AG10803 (cell line): ENCODE data around the gene CD7.
A peak's percentile ranks its signal among the peaks of the same experiment; 100 is the strongest.

Experiments
- DNase-seq: peaks from one replicate; pipeline ENCODE4 v3.0.0; 2010; ENCODE audit warnings: low read depth
- H3K4me3 ChIP-seq: 2 replicates; pipeline ENCODE4 v1.5.1; 2011; ENCODE audit warnings: mild to moderate bottlenecking, low read length, control low read depth
- TF ChIP-seq, protein P1 (sequence below): conservative IDR thresholded peaks from 2 replicates; pipeline ENCODE4 v1.5.1; 2011; ENCODE audit warnings: mild to moderate bottlenecking, low read length, control low read depth, inconsistent platforms

The CD7 gene

DNA sequence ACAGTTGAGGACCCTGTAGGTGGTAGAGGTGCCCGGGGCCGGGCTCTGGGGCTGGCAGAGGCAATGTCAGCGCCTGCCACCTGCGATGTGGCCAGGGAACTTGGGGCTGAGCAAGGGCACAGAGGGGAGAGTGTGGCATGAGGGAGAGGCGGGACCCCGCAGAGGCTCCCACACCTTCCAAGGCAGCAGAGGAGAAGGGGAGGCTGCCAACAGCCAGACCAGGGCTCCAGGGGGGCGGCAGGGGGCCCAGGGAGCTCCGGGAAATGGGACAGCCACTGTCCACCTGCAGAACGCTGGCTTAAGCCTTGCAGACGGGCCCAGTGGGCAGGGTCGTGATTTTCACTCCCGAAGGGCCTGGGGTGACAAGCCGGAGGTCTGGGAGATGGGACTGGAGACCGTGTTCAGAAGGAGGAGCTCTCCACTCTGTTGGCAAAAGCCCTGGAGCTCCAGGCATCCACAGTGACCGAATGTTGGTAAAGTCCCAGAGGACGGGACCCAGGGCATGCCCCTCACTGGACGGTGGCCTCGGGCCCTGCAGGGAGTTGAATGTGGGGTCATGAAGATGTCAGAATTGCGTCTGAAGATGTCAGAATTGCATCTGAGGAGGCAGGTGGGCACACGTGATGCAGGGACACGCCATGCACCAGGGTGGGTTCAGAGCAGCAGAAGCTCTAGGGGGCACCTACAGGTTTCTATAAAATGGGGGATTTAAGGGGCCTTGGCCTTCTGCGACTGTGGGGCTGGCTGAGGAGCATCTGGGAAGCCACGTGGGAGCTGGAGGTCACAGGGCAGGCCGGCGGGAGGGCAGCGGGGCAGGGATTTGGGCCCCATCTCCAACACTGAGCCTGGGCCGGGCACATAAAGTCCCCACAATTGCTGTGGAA, 18.6 kb downstream of the CD7 start:
- TF ChIP-seq, protein P1, sequence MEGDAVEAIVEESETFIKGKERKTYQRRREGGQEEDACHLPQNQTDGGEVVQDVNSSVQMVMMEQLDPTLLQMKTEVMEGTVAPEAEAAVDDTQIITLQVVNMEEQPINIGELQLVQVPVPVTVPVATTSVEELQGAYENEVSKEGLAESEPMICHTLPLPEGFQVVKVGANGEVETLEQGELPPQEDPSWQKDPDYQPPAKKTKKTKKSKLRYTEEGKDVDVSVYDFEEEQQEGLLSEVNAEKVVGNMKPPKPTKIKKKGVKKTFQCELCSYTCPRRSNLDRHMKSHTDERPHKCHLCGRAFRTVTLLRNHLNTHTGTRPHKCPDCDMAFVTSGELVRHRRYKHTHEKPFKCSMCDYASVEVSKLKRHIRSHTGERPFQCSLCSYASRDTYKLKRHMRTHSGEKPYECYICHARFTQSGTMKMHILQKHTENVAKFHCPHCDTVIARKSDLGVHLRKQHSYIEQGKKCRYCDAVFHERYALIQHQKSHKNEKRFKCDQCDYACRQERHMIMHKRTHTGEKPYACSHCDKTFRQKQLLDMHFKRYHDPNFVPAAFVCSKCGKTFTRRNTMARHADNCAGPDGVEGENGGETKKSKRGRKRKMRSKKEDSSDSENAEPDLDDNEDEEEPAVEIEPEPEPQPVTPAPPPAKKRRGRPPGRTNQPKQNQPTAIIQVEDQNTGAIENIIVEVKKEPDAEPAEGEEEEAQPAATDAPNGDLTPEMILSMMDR, result no peak
- DNase-seq, result no peak
- peak overlapping the region; percentile 59 for H3K4me3 ChIP-seq

DNA sequence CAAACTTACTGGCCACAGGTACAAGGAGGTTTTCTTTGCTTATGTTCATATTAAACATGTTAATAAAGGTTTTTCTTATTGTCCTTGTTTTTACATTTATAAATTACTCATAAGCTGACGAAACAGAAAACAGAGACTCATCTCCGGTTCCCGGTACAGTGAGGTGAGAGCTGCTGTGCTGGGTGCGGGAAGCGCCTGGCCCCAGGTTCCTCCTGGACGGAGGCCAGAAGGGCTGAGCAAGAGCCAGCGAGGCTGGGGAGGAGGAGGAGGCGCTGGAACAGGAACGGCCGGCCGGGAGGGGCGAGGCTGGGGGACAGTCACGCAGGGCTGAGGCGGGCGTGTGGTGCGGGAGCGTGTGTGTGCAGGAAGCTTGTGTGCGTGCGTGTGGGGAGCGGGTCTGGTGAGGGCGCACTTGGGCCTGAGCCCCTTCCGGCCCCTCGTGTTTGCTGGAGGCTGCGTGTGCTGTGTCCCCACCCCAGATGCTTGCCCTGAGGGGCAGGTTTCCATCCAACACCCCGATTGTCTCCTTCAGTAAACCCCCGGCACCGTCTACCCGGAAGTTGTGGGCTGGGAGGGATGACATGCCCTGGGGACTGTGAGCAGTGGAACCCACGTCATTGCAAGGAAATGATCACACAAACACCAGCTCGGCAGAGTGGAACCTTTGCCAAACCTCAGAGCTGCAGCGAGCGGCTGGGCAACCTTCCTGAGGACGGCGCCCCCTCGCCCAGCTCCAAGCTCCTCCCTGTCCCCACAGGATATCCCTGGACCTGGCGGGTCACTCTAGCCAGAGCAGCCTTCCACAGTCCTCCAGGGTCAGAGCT, 19.5 kb downstream of the CD7 start:
- peak overlapping the region; percentile 59 for H3K4me3 ChIP-seq
- DNase-seq, result peak; percentile 91
- TF ChIP-seq, protein P1, result no peak

DNA sequence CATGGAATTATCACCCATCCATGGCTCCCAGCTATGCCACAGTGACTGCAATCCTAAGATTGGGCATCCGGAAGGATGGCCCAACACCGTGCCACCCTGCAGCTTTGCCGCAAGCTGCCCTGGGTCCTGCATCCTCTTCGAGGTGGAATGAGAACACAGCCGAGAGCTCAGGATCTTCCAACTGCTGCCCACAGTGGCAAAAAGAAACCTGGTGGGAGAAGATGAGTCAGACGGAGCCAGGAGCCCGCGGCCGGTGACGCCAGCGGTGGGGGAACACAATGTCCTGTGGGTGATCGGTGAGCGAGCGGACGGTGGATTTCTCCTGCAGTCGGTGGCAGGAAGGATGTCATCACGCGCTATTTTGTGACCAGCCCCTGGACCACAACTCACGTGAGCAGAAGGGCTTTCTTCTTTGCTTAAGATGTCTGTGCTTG, 20.1 kb downstream of the CD7 start:
- TF ChIP-seq, protein P1, result no peak
- DNase-seq, result peak; percentile 39
- H3K4me3 ChIP-seq, result peak overlapping the region; percentile 59

DNA sequence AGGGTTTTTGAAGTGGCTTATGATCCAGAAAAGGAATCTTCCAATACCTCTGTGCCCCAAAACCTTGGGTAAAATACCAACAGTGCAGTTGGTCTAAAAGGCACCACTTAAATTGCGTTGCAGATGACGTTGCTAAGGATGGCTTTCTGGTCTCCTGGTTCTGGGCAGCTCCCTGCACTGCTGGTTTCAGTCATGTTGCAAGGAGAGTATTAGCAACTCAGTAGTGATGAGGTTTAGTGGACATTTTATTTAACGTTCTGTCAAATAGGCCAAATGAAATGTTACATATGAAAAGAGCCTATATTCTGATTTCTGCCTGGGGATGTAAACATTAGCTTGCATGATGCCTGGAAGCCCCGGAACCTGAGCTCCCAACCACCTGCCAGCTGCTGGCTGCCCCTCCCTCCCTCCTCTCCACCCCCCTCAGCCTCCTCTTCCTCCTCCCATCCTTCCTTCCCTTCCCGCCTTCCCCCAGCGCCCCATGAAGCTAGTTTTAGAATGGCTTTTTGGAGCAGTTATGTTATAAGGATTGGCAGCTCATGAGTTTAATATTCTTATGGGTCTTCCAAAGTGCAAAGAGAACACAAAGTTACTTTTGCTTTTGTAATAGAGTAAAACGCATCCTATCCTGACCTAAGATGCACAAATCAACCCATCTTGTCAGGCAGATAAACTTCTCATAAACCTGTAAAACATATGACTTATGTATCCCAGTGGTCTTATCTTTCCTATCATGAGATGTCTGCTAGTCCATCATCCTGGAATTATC, 20.7 kb downstream of the CD7 start:
- no peak overlapping the region for H3K4me3 ChIP-seq
- DNase-seq, result no peak
- TF ChIP-seq, protein P1, result no peak

DNA sequence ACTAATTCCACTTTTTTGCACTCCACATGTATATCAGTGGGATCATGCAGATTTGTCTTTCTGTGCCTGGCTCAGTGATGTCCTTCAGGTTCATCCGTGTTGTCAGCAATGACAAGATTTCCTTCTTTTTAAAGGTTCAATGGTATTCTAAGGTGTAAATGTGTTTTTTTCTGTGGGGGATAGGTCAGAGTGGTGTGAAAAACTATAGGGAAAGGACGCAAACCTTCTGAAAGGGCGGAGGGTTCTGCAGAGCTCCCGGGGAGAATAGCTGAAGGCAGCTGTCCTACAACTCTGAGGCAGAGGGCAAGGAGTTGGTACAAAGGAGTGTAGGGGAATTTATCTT, 22.0 kb downstream of the CD7 start:
- DNase-seq, result no peak
- H3K4me3 ChIP-seq, result no peak overlapping the region

DNA sequence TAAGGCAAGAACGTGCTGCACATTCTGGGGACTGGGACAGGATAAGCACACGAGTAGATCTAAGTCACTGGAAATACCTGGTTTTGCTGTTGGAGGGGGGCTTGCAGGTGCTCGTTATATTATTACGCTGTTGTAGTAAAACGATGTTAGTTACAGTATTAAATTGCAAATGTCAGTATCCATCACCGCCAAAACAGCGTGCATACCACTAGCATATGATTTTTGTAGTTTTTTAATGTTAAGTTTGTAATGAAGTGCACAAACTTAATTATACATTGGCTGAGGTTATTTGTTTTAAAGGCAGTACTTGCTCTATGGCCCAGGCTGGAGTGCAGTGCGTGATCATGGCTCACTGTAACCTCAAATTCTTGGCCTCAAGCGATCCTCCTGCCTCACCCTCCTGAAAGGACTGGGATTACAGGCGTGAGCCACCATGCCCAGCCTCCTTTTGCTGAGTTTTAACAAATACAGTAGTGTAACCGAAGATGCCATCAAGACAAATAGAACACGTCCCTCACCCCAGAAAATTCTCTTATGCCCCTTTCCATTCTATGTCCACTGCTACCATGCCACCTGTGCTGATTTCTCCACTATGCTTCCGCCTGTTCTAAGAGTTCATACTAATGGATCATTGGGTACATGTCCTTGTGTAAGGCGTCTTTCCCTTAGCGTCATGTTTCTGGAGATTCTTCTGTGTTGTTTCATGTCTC, 23.2 kb downstream of the CD7 start:
- DNase-seq, result no peak
- TF ChIP-seq, protein P1, result no peak
- H3K4me3 ChIP-seq, result peak overlapping the region; percentile 57

More for the DNA sequence above, 22.0 kb downstream of the CD7 start:
- TF ChIP-seq, protein P1, result no peak
